Myocyte (in vitro differentiated cells): Measurements from ENCODE around the gene TATDN3. TPM values are rescaled to one million over a fixed set of nuclear protein-coding genes. Genes with fewer than 3 reads are reported as not detected.
"Not testable (repeated sequence)": the region's sequence is repeated elsewhere in the genome, so short reads cannot be mapped to it uniquely, and the experiment has no call there.

Experiments used
- DNase-seq: peaks from one replicate; pipeline ENCODE4 v3.0.0-alpha.2; 2012; ENCODE audit warnings: low read depth
- polyA plus RNA-seq: library from polyadenylated mRNA; unstranded; fragments of >200 nt; gene quantifications from one replicate; pipeline ENCODE4 v1.2.1, GENCODE V29; 2012; ENCODE audit warnings: missing spikeins
- total RNA-seq: library from RNA; depleted of rRNA; stranded (reverse); fragments of >200 nt; gene quantifications from 2 replicates; pipeline ENCODE4 v1.2.3, GENCODE V29; 2014

The TATDN3 gene, protein sequence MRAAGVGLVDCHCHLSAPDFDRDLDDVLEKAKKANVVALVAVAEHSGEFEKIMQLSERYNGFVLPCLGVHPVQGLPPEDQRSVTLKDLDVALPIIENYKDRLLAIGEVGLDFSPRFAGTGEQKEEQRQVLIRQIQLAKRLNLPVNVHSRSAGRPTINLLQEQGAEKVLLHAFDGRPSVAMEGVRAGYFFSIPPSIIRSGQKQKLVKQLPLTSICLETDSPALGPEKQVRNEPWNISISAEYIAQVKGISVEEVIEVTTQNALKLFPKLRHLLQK
- total RNA-seq = 11.9 and 33.5 TPM in 2 replicates
- 10.4 TPM for polyA plus RNA-seq

DNA sequence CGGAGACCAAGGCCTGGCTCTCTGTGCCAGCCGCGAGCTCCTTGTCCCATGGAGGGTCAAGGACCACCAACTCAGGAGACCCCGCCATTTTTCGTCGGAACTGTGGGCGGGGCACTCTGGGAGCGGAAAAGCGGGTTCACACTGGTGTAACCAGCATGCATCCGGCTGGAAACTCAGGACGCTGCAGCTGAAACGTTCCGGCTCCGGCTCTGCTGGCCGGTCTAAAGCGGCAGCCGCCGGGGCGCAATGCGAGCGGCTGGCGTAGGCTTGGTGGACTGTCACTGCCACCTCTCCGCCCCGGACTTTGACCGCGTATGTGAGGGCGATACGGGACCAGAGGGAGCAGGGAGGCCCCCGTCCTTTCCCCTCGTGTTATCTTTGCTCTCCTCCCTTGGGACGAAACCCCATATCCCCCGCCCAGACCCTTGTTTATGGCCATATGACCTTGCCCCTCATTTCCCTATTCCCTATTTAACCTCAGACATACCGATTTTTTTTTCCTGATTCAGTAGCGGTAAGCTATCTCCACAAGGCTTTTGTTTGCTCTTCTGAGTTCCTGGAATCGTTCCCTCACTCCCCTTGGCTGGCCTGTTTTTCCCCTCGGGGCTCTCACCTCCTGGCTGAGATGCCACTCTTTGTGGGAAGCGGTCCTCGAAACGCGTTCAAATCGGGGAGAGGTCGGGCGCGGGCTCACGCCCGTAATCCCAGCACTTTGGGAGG is at the start of gene TATDN3, which contains the start of gene NSL1:
TSS of gene TATDN3 (plus strand) at position 219 of the 720 bp plus-strand sequence. CDS start at position 247, 28 bp downstream.
TSS of gene NSL1 (minus strand) at position 102 of the 720 bp plus-strand sequence. CDS start at position 88, 14 bp downstream.
- peak; percentile 97 for DNase-seq

DNA sequence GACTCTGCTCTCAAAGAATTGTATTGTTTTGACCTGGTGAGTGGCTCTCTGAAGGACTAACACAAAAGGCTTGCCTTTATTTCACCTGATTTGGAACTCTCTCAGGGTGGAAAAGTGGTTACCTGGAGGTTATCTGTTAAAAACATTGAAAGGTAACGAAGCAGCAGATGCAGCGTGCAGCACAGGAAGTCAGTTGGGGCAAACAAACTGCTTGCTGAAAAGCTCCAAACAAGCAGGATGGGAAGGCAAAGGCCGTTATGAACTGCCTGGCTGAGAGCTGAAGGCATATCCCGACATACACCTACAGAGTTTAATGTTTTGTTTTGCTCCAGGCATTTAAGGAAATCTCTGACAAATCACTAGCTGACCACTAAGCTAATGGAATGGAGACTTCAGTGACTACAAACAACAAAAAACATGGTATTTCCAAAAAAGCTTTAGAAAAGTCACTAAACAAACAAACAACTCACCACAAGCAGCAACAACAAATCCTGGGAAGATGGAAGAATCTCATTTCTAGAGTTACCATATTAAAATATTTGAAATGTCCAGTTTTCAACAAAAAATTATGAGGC is 47.7 kb upstream of the TATDN3 start:
- DNase-seq = peak; percentile 13

DNA sequence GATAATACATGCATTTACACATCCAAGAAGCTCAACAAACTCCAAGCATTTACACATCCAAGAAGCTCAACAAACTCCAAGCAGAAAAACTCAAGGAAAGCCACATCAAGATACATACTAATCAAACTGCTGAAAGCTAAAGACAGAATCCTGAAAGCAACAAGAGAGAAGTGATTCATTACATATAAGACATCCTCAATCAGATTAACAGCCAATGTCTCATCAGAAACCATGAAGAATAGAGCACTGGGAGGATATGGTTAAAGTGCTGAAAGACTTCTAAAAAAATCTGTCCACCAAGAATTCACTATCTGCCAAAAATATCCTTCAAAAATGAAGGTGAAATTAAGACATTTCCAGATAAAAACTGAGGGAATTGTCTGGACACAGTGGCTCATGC is 46.4 kb upstream of the TATDN3 start:
- no peak for DNase-seq

DNA sequence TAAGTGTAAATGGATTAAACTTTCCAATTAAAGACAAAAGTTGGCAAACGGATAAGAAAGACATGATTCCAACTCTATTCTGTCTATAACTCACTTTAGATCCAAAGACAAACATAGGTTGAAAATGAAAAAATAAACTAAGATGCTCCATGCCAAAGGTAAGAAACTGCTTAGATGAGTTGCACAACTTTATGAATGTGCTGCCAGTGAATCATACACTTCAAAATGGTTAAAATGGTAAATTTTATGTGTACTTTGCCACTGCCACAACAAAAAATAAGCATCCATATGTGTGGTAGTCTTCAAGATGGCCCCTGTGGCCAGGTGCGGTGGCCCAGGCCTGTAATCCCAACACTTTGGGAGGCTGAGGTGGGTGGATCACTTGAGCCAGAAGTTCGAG is 45.1 kb upstream of the TATDN3 start:
- no peak for DNase-seq

DNA sequence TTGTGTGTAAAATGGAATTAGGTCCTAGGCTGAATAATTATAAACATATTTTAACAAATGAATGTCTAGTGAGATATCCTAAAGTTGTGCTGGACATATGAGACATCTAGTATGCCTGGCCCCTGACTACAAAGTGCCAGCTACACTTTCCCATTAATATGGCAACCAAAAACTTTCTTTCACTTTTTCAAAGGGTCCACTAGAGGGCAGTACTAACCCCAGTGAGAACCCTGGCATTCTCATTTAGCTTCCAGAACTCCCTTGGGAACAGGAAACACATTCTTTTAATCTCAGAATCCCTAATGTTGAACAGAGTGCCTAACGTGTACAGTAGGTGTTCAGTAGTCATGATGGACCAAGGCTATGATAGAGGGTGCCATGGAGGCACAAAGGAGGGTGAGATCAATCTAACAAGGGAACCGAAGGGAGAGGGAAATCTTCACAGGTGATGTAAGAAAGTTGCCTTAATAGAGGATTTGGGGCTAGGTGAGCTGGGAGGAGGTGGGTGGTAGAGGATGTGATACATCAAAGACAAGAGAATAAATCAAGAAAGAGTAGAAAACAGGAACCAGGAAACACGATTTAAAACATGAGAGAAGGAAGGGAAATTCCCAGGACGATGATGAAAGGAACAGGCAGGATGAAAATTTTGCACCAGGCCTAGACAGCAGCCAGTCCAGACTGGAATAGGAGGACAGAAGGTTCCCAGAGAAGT is 41.7 kb upstream of the TATDN3 start:
- DNase-seq = peak; percentile 72

DNA sequence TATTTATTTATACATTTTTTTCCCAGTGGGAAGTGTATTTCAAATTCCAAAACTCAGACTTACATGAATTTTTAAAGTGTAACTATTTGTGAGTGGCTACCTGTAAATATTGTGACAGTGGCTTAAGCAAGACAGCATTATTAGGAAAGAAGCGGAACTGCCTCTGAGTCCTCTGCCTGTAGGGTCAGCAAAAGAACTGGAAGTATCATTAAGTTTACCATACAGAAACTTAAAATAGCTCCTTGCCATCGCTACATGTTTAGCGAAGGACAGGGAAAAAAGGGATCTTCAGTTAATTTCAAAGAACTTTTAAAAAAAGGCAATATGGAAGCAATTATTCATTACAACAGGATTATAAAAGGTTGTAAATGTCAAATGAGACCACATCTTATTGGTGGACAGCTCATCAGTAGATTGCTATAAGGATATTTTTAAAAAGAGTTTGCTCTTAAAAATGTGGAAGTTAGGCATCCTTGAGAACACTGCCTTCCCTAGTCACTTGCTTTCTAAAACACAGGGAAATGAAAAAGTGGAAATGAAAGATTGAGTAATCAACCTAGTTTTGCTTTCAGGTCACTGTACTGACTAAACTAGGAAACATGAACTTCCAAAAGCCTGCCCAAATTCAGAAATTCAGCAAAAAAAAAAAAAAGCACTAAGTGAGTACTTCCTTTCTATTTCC is 39.3 kb upstream of the TATDN3 start:
- DNase-seq = no peak

DNA sequence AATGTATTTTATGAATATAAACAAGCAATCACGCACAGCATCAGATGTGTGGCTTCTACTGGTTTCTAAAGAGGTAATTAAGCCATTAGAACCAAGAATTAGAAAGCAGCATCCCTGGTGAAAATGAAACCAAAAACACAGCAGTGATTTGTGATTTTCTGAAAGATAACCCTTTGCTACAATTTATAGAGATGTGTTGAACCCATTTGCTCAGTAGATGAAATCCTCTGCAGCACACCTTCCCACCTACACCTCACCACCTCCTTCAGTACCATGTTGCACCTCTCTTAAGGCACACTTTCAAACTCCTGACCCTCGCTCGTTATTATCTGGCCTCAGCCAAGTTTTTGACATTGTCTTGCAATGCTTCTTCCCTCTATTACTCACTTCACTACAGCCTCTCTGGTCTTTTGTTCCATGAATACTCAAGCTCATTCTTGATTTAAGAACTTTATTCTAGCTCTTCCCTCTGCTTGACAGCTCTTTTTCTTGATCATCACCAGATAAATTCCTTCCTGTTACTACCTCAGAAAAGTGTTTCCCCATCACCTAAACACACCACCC is 38.7 kb upstream of the TATDN3 start:
- DNase-seq = no peak

DNA sequence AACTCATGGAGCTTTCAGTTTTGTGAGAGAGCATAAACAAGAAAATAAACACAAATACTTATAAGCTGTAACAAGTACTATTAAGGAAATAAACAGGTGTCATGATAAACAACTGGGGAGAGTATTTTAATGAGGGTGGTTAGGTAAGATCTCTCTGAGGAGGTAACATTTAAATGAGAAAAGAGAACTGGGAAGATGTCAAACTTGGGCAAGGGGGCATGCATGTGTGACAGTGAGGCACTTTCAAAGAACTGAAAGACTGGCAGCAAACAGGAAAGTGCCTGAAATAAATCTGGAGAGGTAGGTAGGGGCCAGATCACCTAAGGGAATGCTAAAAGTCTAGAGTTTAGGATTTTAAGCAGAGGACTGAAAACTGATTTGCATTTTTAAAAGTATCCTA is 37.9 kb upstream of the TATDN3 start:
- no peak for DNase-seq

DNA sequence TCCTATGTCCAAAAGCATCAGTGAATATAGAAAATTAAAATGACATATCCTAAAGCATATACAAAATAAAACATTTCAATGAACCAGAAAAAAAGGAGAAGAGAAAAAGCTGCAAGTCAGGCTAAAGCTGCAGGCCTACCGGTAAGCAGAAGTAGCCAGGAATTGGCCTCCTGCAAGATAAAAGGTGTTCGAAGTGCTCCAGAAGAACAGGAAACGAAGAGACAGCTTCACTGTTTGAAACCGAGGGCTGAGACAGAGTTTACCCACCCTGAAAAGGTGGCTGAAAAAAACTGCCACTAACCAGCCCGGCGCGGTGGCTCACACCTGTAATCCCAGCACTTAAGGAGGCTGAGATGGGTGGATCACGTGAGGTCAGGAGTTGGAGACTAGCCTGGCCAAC is 37.5 kb upstream of the TATDN3 start:
- DNase-seq = no peak

DNA sequence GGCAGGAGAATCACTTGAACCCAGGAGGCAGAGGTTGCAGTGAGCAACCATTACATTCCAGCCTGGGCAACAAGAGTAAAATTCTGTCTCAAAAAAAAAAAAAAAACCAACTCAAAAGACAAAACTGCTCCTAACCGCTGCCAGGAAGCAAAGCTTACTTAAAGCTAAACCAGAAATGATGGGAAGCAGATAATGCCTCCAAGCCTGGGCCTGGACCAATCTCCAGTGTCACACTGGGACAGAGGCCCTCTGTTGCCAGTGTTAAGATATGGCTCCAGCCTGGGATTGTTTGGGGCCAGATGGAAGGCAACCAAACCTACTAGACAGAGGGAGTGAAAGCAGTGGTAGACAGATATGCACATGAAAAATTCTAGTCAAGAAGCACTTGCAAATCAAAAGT is 37.0 kb upstream of the TATDN3 start:
- no peak for DNase-seq

DNA sequence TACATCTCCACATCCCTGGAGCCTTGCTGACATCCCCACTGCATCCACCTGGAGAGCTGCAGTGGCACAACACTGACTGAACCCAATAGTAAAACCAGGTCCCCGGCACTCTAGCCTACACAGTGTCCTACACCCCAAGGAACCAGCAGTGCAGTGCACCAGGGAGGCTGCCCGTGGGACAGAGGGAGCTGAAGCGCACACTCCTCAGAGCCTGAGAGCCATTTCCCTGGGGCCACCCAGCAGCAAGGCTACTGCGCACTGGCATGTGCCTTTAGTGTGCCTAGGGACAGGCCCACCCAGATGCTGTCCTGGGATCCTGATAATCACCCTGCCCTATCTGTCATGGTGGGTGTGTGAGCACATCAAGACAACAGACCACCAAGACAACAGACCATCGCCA is 32.0 kb upstream of the TATDN3 start:
- DNase-seq = no peak

DNA sequence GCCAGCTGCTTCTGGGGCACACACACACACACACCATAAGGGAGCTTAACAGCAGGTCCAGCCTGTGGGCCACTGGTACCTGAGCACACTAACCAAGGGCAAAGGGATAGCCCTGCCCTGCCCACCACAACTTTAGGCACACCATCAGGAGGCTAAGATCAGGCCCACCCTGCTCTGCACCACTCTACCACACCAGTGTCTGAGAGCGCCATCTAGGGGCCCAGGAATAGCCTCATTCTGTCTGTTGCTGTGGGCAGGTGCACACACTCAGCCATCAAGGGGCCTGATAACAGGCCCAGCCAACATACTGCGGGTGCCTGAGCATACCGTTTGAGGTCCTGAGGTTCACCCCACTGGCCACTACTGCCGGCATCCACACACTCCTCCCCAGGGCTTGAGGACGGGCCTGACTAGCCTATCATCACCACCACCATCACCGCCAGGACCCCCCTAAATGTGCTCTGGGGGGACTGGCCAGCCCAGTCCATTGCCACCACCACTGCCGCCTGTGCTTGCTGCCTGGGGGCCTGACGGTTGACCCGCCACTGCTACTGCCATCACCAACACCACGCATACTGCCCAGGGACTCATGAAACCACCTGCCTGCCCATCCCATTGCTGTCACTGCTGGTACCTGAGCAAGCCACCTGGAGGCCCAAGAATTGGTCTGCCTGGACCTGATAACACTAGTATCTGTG is 31.4 kb upstream of the TATDN3 start:
- peak; percentile 12 for DNase-seq

DNA sequence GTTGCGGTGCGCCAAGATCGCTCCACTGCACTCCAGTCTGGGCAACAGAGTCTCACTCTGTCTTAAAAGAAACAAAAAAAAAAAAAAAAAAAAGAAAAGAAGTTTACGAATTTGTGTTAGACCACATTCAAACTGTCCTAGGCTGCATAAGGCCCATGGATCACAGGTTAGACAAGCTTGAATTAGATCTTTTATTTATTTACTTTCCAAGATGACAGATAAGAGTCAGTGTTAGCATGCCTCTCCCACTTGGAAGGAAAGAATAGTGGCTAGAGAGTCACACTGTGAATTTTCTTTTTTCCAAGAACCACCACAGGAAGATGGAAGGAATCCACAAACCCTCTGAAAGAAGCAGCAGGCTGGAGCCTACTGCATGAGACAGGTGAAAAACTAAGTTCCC is 29.5 kb upstream of the TATDN3 start:
- no peak for DNase-seq

DNA sequence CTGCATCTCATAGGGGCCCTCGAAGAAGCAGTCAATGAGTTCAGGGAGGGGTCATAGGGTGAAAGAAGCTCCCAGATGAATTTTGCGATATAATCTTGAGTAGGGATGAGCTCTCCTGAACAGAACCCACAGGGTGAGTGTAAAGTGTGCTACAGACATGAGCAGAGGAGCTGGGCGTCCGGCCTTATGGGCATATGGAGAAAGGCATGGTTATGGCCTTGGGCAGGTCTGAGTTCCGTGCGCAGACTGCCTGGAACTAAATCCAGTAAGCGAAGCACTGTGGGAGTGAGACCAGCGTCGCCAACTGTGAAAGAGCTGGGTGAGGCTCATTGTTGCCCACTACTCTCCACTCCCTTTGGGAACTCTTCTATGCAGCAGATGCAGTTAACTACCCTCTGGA is 28.9 kb upstream of the TATDN3 start:
- no peak for DNase-seq

DNA sequence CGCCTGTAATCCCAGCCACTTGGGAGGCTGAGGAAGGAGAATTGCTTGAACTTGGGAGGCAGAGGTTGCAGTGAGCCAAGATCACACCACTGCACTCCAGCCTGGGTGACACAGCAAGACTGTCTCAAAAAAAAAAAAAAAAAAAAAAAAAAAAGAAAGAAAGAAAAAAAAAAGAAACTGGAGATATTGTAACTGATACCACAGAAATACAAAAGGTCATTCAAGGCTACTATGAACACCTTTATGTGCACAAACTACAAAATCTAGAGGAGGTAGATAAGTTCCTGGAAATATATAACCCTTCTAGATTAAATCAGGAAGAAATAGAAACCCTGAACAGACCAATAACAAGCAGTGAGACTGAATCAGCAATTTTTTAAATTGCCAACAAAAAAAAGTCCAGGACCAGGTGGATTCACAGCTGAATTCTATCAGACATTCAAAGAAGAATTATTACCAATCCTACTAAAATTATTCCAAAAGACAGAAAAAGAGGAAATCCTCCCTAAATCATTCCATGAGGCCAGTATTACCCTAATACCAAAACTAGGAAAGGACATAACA is 26.9 kb upstream of the TATDN3 start:
- not testable (repeated sequence) for DNase-seq

DNA sequence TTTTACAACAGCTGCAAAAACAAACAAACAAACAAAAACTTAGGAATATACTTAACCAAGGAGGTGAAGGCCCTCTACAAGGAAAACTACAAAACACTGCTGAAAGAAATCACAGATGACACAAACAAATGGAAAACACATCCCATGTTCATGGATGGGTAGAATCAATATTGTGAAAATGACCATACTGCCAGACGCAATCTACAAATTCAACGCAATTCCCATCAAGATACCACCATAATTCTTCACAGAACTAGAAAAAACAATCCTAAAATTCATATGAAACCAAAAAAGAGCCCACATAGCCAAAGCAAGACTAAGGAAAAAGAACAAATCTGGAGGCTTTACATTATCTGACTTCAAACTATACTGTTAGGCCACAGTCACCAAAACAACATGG is 24.9 kb upstream of the TATDN3 start:
- not testable (repeated sequence) for DNase-seq

DNA sequence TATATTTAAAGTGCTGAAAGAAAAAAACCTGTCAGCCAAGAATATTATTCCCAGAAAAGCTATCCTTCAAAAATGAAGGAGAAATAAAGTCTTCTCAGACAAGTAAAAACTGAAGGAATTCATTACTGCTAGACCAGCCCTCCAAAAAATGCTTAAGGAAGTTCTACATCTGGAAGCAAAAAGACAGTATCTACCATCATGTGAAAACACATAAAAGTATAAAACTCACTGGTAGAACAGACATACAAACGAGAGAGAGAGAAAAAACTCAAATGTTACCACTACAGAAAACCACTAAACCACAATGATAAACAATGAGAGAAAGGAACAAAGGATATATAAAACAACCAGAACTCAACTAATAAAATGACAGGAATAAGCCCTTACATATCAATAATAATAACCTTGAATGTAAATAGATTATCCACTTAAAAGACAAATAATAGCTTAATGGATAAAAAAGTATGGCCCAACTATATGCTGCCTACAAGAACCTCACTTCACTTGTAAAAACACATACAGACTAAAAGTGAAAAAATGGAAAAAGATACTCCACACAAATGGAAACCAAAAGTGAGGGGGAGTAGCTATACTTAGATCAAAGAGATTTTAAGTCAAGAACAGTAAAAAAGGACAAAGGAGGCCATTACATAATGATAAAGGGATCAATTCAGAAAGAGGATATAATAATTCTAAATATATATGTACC is 22.1 kb upstream of the TATDN3 start:
- DNase-seq = peak; percentile 2

DNA sequence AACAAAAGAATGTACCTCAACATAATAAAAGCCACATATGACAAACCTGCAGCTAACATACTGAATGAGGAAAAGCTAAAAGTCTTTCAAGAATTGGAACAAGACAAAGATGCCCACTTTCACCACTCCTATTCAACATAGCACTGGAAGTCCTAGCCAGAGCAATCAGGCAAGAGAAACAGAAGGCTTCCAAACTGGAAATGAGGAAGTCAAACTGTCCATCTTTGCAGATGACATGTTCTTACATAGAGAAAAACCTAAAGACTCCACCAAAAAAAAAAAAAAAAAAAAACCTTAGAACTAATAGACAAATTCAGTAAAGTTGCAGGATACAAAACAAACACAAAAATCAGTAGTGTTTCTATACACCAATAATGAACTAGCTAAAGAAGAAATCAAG is 20.4 kb upstream of the TATDN3 start:
- no peak for DNase-seq

DNA sequence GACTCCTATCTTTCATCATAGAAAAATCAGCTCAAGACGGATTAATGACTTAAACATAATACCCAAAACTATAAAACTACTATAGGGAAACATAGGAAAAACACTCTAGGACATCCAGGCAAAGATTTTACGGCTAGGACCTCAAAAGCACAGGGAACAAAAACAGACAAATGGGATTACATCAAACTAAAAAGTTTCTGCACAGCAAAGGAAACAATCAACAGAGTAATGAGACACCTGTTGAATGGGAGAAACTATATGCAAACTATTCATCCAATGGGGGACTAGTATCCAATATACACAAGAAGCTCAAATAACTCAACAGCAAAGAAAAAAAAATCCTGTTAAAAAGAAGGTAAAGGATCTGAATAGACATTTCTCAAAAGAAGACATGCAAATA is 18.7 kb upstream of the TATDN3 start:
- no peak for DNase-seq
